ENCODE measurements around the gene LRRC27.
"Not testable (repeated sequence)": the region's sequence is repeated elsewhere in the genome, so short reads cannot be mapped to it uniquely, and the experiment has no call there.

The LRRC27 gene

DNA sequence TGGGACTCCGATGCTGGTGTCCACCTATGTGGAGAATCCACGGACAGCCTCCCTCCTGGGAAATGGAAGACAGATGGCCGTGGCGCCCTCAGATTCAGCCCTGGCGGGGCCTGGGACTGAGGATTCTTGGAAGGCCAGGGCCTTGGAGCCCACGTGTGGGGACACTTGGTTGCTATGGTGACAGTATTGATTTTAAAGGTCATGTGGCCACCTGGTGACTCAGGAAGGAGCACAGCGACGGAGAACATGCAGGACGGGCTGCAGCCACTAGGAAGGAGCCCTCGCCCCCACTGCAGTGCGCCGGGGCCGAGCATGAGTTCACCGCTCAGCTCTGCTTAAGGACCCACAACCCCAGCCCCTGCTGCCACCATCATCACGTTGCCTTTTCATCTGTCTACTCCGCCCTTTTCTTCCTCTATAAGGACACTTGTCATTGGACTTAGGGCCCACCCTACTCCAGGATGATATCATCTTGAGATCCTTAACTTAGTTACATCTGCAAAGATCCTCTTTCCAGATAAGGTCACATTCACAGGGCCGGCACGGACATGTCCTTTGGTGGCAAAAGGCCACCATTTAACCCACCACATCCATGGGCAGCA, 20.6 kb upstream of the LRRC27 start:
- H3K27me3 ChIP-seq (ENCODE audit: insufficient read depth, poor library complexity, severe bottlenecking) = peaks cover 23% of the 10 kb centered on the region
- no peak for TF ChIP-seq GABPA (IDR thresholded peaks at IDR 0.05; ENCODE audit: low read depth)
- no peak overlapping the region for H3K4me3 ChIP-seq (replicated peaks; ENCODE audit: insufficient read depth, low read length)
- no peak overlapping the region for H3K27ac ChIP-seq (replicated peaks)
- no peak for DNase-seq (ENCODE audit: low read depth in 1 of 2, low spot score in 1 of 2)

DNA sequence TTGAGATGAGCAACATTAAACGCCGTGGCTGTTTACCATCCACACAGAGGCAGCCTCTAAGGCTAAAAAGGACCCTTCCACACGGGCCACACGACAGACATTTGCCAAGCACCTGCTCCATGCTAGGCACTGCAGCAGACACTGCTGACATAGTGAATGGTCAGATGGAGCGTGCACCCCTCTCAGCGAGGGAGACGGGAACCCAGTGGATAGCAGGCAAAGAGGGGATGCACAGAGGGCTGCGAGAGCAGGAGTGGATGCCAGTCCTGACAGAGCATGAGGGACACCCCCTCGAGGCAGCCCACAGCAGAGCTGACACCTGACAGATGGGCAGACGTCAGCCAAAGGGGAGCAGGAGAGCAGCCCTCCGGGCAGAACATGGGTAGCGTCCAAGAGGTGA, 18.7 kb upstream of the LRRC27 start:
- Histone ChIP-seq H3K27ac (replicated peaks) (no peak overlapping the region), H3K4me3 (replicated peaks; ENCODE audit: insufficient read depth, low read length) (no peak overlapping the region), H3K27me3 (ENCODE audit: insufficient read depth, poor library complexity, severe bottlenecking) (peaks cover 18% of the 10 kb centered on the region)
- TF ChIP-seq GABPA (IDR thresholded peaks at IDR 0.05; ENCODE audit: low read depth) (no peak), SPI1 (IDR thresholded peaks at IDR 0.05; ENCODE audit: borderline replicate concordance, low read depth) (no peak), POLR2AphosphoS5 (IDR thresholded peaks at IDR 0.05; ENCODE audit: low read depth) (no peak)
- TF ChIP-seq, protein P1, sequence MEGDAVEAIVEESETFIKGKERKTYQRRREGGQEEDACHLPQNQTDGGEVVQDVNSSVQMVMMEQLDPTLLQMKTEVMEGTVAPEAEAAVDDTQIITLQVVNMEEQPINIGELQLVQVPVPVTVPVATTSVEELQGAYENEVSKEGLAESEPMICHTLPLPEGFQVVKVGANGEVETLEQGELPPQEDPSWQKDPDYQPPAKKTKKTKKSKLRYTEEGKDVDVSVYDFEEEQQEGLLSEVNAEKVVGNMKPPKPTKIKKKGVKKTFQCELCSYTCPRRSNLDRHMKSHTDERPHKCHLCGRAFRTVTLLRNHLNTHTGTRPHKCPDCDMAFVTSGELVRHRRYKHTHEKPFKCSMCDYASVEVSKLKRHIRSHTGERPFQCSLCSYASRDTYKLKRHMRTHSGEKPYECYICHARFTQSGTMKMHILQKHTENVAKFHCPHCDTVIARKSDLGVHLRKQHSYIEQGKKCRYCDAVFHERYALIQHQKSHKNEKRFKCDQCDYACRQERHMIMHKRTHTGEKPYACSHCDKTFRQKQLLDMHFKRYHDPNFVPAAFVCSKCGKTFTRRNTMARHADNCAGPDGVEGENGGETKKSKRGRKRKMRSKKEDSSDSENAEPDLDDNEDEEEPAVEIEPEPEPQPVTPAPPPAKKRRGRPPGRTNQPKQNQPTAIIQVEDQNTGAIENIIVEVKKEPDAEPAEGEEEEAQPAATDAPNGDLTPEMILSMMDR (IDR thresholded peaks at IDR 0.05; ENCODE audit: insufficient read depth, low read length) = no peak
- TF ChIP-seq, protein P2, sequence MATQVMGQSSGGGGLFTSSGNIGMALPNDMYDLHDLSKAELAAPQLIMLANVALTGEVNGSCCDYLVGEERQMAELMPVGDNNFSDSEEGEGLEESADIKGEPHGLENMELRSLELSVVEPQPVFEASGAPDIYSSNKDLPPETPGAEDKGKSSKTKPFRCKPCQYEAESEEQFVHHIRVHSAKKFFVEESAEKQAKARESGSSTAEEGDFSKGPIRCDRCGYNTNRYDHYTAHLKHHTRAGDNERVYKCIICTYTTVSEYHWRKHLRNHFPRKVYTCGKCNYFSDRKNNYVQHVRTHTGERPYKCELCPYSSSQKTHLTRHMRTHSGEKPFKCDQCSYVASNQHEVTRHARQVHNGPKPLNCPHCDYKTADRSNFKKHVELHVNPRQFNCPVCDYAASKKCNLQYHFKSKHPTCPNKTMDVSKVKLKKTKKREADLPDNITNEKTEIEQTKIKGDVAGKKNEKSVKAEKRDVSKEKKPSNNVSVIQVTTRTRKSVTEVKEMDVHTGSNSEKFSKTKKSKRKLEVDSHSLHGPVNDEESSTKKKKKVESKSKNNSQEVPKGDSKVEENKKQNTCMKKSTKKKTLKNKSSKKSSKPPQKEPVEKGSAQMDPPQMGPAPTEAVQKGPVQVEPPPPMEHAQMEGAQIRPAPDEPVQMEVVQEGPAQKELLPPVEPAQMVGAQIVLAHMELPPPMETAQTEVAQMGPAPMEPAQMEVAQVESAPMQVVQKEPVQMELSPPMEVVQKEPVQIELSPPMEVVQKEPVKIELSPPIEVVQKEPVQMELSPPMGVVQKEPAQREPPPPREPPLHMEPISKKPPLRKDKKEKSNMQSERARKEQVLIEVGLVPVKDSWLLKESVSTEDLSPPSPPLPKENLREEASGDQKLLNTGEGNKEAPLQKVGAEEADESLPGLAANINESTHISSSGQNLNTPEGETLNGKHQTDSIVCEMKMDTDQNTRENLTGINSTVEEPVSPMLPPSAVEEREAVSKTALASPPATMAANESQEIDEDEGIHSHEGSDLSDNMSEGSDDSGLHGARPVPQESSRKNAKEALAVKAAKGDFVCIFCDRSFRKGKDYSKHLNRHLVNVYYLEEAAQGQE (IDR thresholded peaks at IDR 0.05; ENCODE audit: insufficient replicate concordance, low read depth) = no peak
- DNase-seq (ENCODE audit: low read depth in 1 of 2, low spot score in 1 of 2) = no peak

DNA sequence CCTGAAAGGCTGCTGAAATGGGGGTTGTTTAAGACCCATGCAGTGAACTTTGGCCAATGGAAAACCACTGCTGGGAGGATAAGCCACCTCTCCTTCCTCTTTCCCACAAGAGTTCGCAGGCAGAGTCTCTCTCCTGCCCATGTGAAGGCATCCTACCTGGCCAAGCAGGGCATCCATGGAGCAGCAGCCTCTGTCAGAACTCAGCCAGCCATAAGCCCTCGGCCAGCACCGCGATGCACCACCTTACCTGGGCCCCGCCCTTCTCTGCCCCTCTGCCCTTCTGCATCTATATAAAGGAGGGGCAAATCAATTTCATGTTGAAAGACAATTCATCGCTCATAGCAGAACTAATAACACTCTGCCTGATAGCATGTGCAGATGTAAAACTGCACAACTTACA, 18.1 kb upstream of the LRRC27 start:
- TF ChIP-seq, protein P2 (IDR thresholded peaks at IDR 0.05; ENCODE audit: insufficient replicate concordance, low read depth) = no peak
- no peak for TF ChIP-seq GABPA (IDR thresholded peaks at IDR 0.05; ENCODE audit: low read depth)
- TF ChIP-seq POLR2AphosphoS5 (IDR thresholded peaks at IDR 0.05; ENCODE audit: low read depth) = no peak
- TF ChIP-seq, protein P1 (IDR thresholded peaks at IDR 0.05; ENCODE audit: insufficient read depth, low read length) = no peak
- TF ChIP-seq SPI1 (IDR thresholded peaks at IDR 0.05; ENCODE audit: borderline replicate concordance, low read depth) = no peak
- Histone ChIP-seq H3K27ac (replicated peaks) (no peak overlapping the region), H3K27me3 (ENCODE audit: insufficient read depth, poor library complexity, severe bottlenecking) (peaks cover 15% of the 10 kb centered on the region), H3K4me3 (replicated peaks; ENCODE audit: insufficient read depth, low read length) (no peak overlapping the region)
- DNase-seq (ENCODE audit: low read depth in 1 of 2, low spot score in 1 of 2) = no peak

DNA sequence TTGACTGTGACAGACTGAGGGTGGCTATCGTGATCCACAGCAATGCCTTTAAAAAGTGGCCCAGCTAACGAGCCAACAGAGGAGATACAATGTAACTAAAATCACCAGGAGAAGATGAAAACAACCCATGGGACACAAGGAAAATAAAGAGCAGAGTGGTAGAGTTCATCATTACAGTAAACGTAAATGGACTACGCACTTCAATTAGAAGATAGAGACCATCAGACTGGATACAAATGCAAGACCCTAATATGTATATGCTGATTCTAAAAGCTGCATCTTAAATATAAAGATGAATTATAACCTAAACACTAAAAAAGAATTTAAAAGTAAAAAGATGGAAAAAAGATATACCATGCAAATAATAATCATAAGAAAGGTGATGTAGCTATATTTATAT, 17.7 kb upstream of the LRRC27 start:
- Histone ChIP-seq H3K27ac (replicated peaks) (no peak overlapping the region), H3K27me3 (ENCODE audit: insufficient read depth, poor library complexity, severe bottlenecking) (peaks cover 10% of the 10 kb centered on the region), H3K4me3 (replicated peaks; ENCODE audit: insufficient read depth, low read length) (no peak overlapping the region)
- no peak for DNase-seq (ENCODE audit: low read depth in 1 of 2, low spot score in 1 of 2)
- TF ChIP-seq GABPA (IDR thresholded peaks at IDR 0.05; ENCODE audit: low read depth) (no peak), SPI1 (IDR thresholded peaks at IDR 0.05; ENCODE audit: borderline replicate concordance, low read depth) (no peak), POLR2AphosphoS5 (IDR thresholded peaks at IDR 0.05; ENCODE audit: low read depth) (no peak)
- TF ChIP-seq, protein P2 (IDR thresholded peaks at IDR 0.05; ENCODE audit: insufficient replicate concordance, low read depth) = no peak
- TF ChIP-seq, protein P1 (IDR thresholded peaks at IDR 0.05; ENCODE audit: insufficient read depth, low read length) = no peak

DNA sequence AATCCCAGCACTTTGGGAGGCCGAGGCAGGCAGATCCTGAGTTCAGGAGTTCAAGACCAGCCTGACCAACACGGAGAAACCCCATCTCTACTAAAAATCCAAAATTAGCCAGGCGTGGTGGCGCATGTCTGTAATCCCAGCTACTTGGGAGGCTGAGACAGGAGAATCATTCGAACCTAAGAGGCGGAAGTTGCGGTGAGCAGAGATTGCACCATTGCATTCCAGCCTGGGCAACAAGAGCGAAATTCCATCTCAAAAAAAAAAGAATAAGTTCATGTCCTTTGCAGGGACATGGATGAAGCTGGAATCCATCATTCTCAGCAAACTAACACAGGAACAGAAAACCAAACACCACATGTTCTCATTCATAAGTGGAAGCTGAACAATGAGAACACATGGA, 17.1 kb upstream of the LRRC27 start:
- H3K27me3 ChIP-seq (ENCODE audit: insufficient read depth, poor library complexity, severe bottlenecking); DNase-seq (ENCODE audit: low read depth in 1 of 2, low spot score in 1 of 2); H3K27ac ChIP-seq (replicated peaks): not testable (repeated sequence)

More for the DNA sequence above, 17.1 kb upstream of the LRRC27 start:
- not testable (repeated sequence) for H3K4me3 ChIP-seq (replicated peaks; ENCODE audit: insufficient read depth, low read length)

Data from HL-60 (cell line).